Suprapubic skin (tissue), 4 donors: ENCODE results near the gene CMKLR1.

ENCODE experiments used
- CTCF ChIP-seq, 2 donors: fragments of 200-600 bp in 1 of 2; fragments of 450-650 bp in 1 of 2; sonication (generic) in 1 of 2; IDR thresholded peaks; one replicate each; pipeline ENCODE4 v1.5.1; 2016 to 2019; ENCODE audit warnings: antibody characterized with exemption in 2 of 2, mild to moderate bottlenecking in 1 of 2, moderate library complexity in 1 of 2
- EP300 ChIP-seq: sonication (generic); formaldehyde crosslinking; IDR thresholded peaks from one replicate; pipeline ENCODE4 v1.6.1; 2017; ENCODE audit warnings: antibody characterized with exemption
- POLR2A ChIP-seq, 2 donors: fragments of 450-650 bp; IDR thresholded peaks; one replicate each; pipeline ENCODE4 v1.6.1; 2017; ENCODE audit warnings: antibody characterized with exemption in 2 of 2, mild to moderate bottlenecking in 2 of 2, moderate library complexity in 2 of 2
- POLR2AphosphoS5 ChIP-seq, 3 donors: sonication (generic); formaldehyde crosslinking; IDR thresholded peaks; one replicate each; pipeline ENCODE4 v1.6.1; 2017; ENCODE audit warnings: antibody characterized with exemption in 3 of 3

- TF ChIP-seq CTCF (IDR thresholded peaks at IDR 0.05), result no peak
- TF ChIP-seq EP300, result no peak
- no peak for TF ChIP-seq POLR2A (IDR thresholded peaks at IDR 0.05)
- no peak for TF ChIP-seq POLR2AphosphoS5 (IDR thresholded peaks at IDR 0.05)
Measured at GRCh38 chr12:108371801-108372344, 32.8 kb upstream of the CMKLR1 start.
